DOHH2 (cell line): ENCODE results near the gene WARS2.

Source experiments
- H3F3A ChIP-seq: fragments of 200-600 bp; sonication (generic), shearing (Covaris generic); 2 replicates; pipeline ENCODE4 v1.6.0; 2016; ENCODE audit warnings: antibody characterized with exemption, mild to moderate bottlenecking; ENCODE audit not compliant: control insufficient read depth, insufficient read depth
- H3K27ac ChIP-seq: fragments of 200-600 bp; sonication (generic); 2 replicates; pipeline ENCODE4 v1.5.1; 2014; ENCODE audit warnings: low read depth, mild to moderate bottlenecking, low read length, moderate library complexity
- H3K27me3 ChIP-seq: fragments of 200-600 bp; sonication (generic); 2 replicates; pipeline ENCODE4 v1.6.1; 2014; ENCODE audit warnings: mild to moderate bottlenecking, low read length, mixed read lengths; ENCODE audit not compliant: control insufficient read depth
- H3K36me3 ChIP-seq: fragments of 200-600 bp; sonication (generic); 2 replicates; pipeline ENCODE4 v1.6.1; 2014; ENCODE audit warnings: mild to moderate bottlenecking, low read length, moderate library complexity, mixed read lengths; ENCODE audit not compliant: control insufficient read depth
- H3K4me1 ChIP-seq: fragments of 200-600 bp; sonication (generic); 2 replicates; pipeline ENCODE4 v1.6.1; 2014; ENCODE audit warnings: mild to moderate bottlenecking, low read length, mixed read lengths; ENCODE audit not compliant: control insufficient read depth
- H3K4me2 ChIP-seq: fragments of 200-600 bp; sonication (generic); 2 replicates; pipeline ENCODE4 v1.6.0; 2014; ENCODE audit warnings: mild to moderate bottlenecking, low read length, moderate library complexity
- H3K4me3 ChIP-seq: fragments of 200-600 bp; sonication (generic); 2 replicates; pipeline ENCODE4 v1.5.1; 2014; ENCODE audit warnings: mild to moderate bottlenecking, low read length, mixed read lengths
- H3K79me2 ChIP-seq: fragments of 200-600 bp; sonication (generic); 2 replicates; pipeline ENCODE4 v1.6.1; 2014; ENCODE audit warnings: mild to moderate bottlenecking, low read length, mixed read lengths; ENCODE audit not compliant: control insufficient read depth
- H3K9me2 ChIP-seq: fragments of 200-600 bp; sonication (generic); replicated peaks from 2 replicates; pipeline ENCODE4 v1.6.1; 2014; ENCODE audit warnings: mild to moderate bottlenecking, low read length, mixed read lengths; ENCODE audit not compliant: control insufficient read depth
- H3K9me3 ChIP-seq: fragments of 200-600 bp; sonication (generic); 2 replicates; pipeline ENCODE4 v1.6.1; 2014; ENCODE audit warnings: antibody characterized with exemption, low read length, mixed read lengths; ENCODE audit not compliant: control insufficient read depth, insufficient read depth
- H4K20me1 ChIP-seq: fragments of 200-600 bp; sonication (generic); 2 replicates; pipeline ENCODE4 v1.6.0; 2014; ENCODE audit warnings: low read depth, mild to moderate bottlenecking, antibody characterized with exemption, low read length, moderate library complexity; ENCODE audit not compliant: control insufficient read depth, insufficient read depth
- CTCF ChIP-seq: fragments of 200-600 bp; sonication (generic); IDR thresholded peaks from one replicate; pipeline ENCODE4 v1.5.1; 2014; ENCODE audit warnings: antibody characterized with exemption, mild to moderate bottlenecking, low read depth, low read length; ENCODE audit not compliant: poor library complexity, severe bottlenecking
- EZH2phosphoT487 ChIP-seq: fragments of 200-600 bp; sonication (generic); IDR thresholded peaks from 2 replicates; pipeline ENCODE4 v1.6.1; 2017; ENCODE audit warnings: borderline replicate concordance, mild to moderate bottlenecking, antibody characterized with exemption, low read length, moderate library complexity, mixed read lengths

Gene WARS2

GRCh38 chr1:119084798-119085197, 55.7 kb downstream of the WARS2 start:
- no peaks in the 10 kb centered on the region for H3K4me1 ChIP-seq

GRCh38 chr1:119083980-119084379, 56.5 kb downstream of the WARS2 start:
- no peak overlapping the region for H3K27ac ChIP-seq
- no peaks in the 10 kb centered on the region for H3F3A ChIP-seq
- no peaks in the 10 kb centered on the region for H3K36me3 ChIP-seq
- no peaks in the 10 kb centered on the region for H3K9me3 ChIP-seq
- H3K4me1 ChIP-seq: no peaks in the 10 kb centered on the region
- no peaks in the 10 kb centered on the region for H4K20me1 ChIP-seq
- H3K27me3 ChIP-seq: no peaks in the 10 kb centered on the region
- no peaks in the 10 kb centered on the region for H3K9me2 ChIP-seq
- H3K4me3 ChIP-seq: no peak overlapping the region
- H3K4me2 ChIP-seq: no peak overlapping the region
- no peaks in the 10 kb centered on the region for H3K79me2 ChIP-seq
- no peak for TF ChIP-seq EZH2phosphoT487
- no peak for TF ChIP-seq CTCF

More at GRCh38 chr1:119084798-119085197, 55.7 kb downstream of the WARS2 start:
- Histone ChIP-seq H4K20me1 (no peaks in the 10 kb centered on the region), H3K4me3 (no peak overlapping the region), H3K27me3 (no peaks in the 10 kb centered on the region), H3K9me2 (no peaks in the 10 kb centered on the region), H3K36me3 (no peaks in the 10 kb centered on the region), H3K4me2 (no peak overlapping the region), H3F3A (no peaks in the 10 kb centered on the region), H3K79me2 (no peaks in the 10 kb centered on the region), H3K27ac (no peak overlapping the region), H3K9me3 (no peaks in the 10 kb centered on the region)
- TF ChIP-seq EZH2phosphoT487 (no peak), CTCF (no peak)

- H3K9me3 ChIP-seq: no peaks in the 10 kb centered on the region
- no peaks in the 10 kb centered on the region for H3K36me3 ChIP-seq
- H3K4me2 ChIP-seq: no peak overlapping the region
- no peak overlapping the region for H3K4me3 ChIP-seq
- H3K27ac ChIP-seq: no peak overlapping the region
- H3K9me2 ChIP-seq: no peaks in the 10 kb centered on the region
- no peaks in the 10 kb centered on the region for H3K4me1 ChIP-seq
- no peaks in the 10 kb centered on the region for H4K20me1 ChIP-seq
- H3F3A ChIP-seq: no peaks in the 10 kb centered on the region
- H3K27me3 ChIP-seq: no peaks in the 10 kb centered on the region
- no peaks in the 10 kb centered on the region for H3K79me2 ChIP-seq
- TF ChIP-seq CTCF (no peak), EZH2phosphoT487 (no peak)
Measured at GRCh38 chr1:119083479-119083878, 57.0 kb downstream of the WARS2 start.

- Histone ChIP-seq H3K4me1 (no peaks in the 10 kb centered on the region), H3K4me2 (no peak overlapping the region), H4K20me1 (no peaks in the 10 kb centered on the region), H3K36me3 (no peaks in the 10 kb centered on the region), H3K9me3 (no peaks in the 10 kb centered on the region), H3F3A (no peaks in the 10 kb centered on the region), H3K27ac (no peak overlapping the region), H3K79me2 (no peaks in the 10 kb centered on the region), H3K4me3 (no peak overlapping the region), H3K9me2 (no peaks in the 10 kb centered on the region), H3K27me3 (no peaks in the 10 kb centered on the region)
- TF ChIP-seq EZH2phosphoT487 (no peak), CTCF (no peak)
Measured at GRCh38 chr1:119081700-119082099, 58.8 kb downstream of the WARS2 start.
